HG02973 (cell line): Measurements from ENCODE around the gene ZBP1.

Experiments
- ATAC-seq: cut with Tn5 transposase; IDR thresholded peaks from one replicate; pipeline ENCODE4 v1.9.1; 2021; ENCODE audit warnings: moderate library complexity; ENCODE audit not compliant: unreplicated experiment

ZBP1 gene

DNA sequence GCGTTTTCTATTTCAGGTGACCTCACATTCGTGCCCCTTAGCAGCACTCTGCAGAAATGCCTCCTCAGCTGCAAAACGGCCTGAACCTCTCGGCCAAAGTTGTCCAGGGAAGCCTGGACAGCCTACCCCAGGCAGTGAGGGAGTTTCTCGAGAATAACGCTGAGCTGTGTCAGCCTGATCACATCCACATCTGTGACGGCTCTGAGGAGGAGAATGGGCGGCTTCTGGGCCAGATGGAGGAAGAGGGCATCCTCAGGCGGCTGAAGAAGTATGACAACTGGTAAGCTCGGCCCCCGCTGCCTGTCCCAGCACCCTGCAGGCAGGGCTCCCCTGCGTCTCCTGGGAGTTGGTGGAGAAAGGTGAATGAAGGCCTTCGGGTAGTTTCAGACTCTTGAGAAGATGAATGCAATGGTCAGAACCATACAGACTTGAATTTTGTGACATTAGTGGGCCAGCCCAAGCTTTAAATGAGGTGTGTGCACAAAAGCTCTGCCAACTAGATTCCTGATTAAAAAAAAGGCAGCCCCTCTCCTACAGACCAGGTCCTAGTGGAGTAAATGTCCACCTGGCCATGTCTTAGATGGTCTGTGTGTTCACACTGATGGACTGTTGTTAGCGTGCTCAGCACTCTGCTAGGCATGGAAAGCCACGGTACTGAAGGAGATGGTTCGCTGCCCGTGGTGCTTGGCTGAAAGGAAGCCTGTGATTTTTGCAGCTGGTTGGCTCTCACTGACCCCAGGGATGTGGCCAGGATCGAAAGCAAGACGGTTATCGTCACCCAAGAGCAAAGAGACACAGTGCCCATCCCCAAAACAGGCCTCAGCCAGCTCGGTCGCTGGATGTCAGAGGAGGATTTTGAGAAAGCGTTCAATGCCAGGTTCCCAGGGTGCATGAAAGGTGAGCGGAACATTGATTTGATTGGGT is 58.6 kb downstream of the ZBP1 start:
- no peak for ATAC-seq

DNA sequence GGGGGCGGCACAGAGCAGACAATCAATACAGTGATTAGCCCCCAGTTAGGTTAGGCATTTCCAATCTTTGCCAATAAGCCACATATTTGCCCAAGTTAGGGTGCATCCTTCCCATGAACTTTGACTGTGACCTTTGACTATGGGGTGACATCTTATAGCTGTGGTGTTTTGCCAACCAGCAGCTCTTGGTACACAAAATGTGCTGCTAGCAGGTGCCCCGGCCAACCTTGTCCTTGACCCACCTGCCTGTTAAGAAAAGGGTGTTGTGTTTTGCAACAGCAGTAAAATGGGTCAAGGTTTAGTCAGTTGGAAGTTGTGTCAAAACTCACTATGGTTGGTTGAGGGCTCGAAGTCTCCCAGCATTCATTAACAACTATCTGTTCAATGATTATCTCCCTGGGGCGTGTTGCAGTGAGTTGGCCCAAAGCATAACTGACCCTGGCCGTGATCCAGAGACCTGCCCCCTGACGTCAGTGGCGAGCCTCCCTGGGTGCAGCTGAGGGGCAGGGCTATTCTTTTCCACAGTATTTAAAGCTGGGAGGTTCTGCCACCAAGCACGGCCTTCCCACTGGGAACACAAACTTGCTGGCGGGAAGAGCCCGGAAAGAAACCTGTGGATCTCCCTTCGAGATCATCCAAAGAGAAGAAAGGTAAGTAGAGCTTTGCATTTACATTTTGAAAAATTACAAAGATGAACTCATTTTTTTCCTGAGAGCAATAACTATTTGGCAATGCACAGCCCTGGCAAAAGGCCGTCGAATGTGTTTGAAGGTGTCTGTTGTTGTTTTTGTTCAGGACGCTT is 59.5 kb downstream of the ZBP1 start, which contains the start of gene PCK1:
TSS of gene PCK1 (plus strand) at position 557 of the 802 bp plus-strand sequence. CDS start 302 bp downstream, outside the sequence.
- no peak for ATAC-seq

DNA sequence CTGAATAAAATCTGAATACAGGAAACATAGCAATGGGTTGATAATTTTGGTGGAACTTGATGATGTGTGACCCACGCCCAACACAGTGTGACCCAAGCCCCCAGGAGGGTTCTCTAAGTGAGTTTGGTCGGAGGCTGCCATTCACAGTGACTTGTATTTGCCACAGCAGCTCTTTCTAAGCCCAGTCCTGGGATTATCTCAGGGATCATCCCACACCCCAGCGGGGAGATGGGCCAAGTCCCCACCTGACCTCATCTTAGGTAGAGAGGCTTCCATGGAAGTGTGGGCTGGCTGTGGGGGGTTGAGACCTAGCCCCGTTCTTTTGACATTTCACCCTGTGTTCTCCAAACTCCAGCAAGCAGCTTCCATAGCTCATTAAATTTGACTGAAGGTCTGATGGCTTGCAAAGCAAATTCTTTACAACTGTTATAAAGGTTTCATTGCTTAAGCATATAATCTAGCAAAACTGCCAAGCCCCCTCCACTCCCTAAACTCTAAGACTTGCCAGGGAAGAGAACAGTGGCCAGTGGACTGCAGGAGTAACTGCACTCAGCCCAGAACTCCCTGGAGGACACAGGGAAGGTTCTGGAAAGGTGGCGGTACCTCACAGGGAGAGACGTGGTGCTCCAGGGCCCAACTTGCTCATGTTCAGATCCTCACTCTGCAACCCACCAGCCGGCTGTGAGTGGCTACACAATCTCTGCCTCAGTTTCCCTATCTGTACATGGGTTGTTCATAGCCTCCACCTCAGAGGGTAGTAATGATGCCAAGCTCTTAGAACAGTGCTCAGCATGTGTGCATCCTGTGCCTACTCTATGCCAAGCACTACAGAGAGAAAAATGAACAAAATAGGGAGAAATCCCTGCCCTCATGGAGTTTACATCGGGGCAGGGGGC is 60.3 kb downstream of the ZBP1 start:
- no peak for ATAC-seq

DNA sequence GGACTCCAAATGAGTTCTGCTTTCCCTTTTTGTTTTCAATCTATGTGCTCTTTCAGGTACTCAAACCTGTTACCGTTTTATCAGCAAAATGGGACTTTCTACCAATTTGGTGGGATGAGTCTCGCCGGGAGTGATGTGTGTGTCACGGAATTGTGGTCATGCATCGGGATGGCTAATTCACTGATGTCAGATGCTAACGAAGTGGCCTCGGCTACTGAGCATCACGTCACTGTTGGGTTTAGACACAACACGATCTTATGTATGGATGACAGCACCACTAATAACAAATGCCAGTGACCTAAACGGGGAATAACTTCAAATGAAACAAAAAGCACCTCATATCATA is 61.0 kb downstream of the ZBP1 start:
- no peak for ATAC-seq

DNA sequence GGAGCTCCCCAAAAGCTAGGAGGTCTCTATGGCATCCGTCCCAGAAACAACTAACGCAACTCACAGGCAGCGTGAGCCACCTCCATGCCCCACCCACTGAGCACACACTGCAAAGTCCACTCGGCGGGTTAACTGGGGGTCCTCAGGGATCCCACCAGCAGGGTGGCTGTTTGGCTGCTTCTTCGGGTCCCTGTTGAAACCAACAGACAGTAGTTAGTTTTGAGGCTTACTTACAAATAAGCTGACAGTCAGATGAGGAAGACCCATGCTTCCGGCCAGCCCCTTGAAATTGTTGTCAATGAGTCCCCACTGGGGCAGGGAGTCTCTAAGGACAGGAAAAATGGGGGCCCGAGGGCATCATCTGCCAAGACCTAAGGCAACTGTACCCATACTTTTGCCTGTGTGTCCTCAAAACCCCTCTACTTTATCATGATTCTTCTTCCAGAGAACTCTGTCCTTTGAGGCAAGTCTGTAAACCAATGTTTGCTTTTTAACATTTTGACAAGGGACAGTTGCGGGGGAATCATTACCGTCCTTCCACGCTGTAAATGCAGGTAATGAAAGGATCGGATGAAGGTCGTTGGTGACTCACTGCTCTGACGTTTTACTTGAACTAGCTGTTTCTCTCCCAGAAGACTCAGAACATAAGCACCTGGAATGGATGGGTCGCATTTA is 61.5 kb downstream of the ZBP1 start:
- ATAC-seq, result no peak

DNA sequence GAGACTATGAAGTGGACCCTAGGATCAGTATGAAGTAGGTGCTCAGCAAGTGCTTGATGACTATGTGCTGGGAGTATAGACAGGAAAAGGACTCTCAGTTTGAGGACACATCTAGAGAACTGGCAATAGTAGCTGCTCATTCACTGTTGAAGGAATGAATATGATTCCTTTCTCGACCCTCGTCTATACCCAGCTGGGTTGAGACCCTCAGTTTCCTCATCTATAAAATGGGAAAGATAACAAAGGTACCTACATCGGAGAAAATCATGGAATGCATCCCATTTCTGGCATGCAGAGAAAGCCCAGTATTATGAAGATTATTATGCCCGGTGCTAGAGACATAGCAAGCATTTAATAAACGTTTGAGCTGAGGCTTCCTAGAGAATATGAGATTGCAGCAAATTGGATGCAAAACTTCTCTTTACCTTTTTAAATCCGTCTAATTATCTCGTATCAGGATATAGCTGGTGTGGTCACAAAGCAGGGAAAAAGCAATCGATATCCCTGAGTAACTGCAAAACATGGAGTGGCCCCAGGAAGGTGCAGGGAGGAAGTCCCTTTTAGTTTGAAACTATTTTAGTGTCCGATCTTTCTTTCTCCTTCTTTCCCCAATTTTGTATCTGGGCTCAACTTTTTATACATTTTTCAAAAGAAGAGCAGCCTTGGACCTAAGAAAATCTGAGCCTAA is 62.2 kb downstream of the ZBP1 start:
- no peak for ATAC-seq

DNA sequence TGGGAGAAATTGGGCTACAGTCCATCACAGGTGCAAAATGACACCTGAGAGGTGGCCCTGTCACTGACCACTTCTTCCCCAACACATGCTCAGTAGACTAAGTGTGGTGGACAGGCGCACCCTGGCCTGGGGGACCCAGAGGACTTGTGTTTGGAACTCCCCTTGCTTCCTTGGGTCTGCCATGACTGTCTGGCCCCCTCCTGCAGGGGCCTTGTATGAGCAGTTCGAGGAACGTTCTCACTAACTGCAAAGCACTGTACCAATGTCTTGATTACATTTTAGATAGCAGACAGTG is 63.3 kb downstream of the ZBP1 start:
- no peak for ATAC-seq

DNA sequence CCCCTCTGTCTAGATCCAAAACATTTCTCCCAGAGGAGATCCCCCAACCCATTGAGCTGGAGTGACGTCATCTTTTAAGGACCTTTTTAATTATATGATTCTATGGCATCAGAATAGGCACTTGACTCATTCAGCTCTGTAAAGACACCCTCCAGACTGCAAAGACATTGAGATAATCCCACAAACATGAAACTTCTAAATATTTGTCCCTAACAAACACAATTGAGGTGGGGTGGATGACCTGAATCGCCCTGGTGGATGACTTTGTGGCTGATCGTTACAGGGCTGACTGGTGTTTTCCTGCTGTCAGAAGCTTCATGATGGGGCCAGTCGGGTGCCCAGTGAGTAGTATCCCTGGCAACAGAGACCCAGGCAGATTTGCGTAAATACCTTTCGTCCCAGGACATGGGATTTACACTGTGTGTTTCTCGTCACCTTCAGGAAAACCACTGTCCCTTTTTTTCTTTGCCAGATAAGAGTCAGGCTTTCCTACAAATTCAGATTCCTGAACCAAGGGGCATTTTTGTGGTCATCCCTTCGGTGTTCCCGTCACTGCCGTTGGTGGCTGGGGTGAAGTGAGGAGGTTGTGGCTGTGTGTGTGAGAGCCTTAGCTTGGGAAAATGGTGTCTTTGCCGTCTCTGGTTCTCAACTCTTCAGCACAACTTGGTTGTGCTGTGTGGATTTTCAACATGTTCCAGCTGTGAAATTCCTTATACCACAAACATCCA is 64.6 kb downstream of the ZBP1 start:
- ATAC-seq, result no peak
